Chondrocyte (in vitro differentiated cells): ENCODE results near the gene NAV1. TPM values are rescaled to one million over a fixed set of nuclear protein-coding genes. Genes with fewer than 3 reads are reported as not detected.

Experiments used
- DNase-seq: peaks from one replicate; pipeline ENCODE4 v3.0.0; 2021; ENCODE audit warnings: mixed read lengths, low spot score
- H3K27ac Mint-ChIP-seq: one replicate; pipeline ENCODE4 v1.8.0; 2021; ENCODE audit warnings: mild to moderate bottlenecking, moderate library complexity, mixed read lengths; ENCODE audit not compliant: unreplicated experiment
- H3K27me3 Mint-ChIP-seq: 2 replicates; pipeline ENCODE4 v1.8.0; 2021; ENCODE audit warnings: low read depth, mixed read lengths
- H3K36me3 Mint-ChIP-seq: 2 replicates; pipeline ENCODE4 v1.8.0; 2021; ENCODE audit warnings: low read depth, mixed read lengths
- H3K4me1 Mint-ChIP-seq: 2 replicates; pipeline ENCODE4 v1.8.0; 2021; ENCODE audit warnings: low read depth, mild to moderate bottlenecking, mixed read lengths
- H3K4me3 Mint-ChIP-seq: one replicate; pipeline ENCODE4 v1.8.0; 2021; ENCODE audit warnings: mild to moderate bottlenecking, moderate library complexity, mixed read lengths; ENCODE audit not compliant: unreplicated experiment
- H3K9me3 Mint-ChIP-seq: 2 replicates; pipeline ENCODE4 v1.8.0; 2021; ENCODE audit warnings: low read depth, mixed read lengths
- CTCF ChIP-seq: fragments of 200-600 bp; sonication (generic); IDR thresholded peaks from 2 replicates; pipeline ENCODE4 v1.5.0; 2021; ENCODE audit warnings: antibody characterized with exemption, mild to moderate bottlenecking, moderate library complexity
- total RNA-seq: library from RNA; stranded (reverse); gene quantifications from 3 replicates; pipeline ENCODE4 v1.2.1, GENCODE V29; 2021

NAV1 gene
- total RNA-seq, 1 donor from 2014 or later: 201 TPM

- no peak for DNase-seq
- Mint-ChIP-seq H3K36me3 (no peaks in the 10 kb centered on the region), H3K27me3 (no peaks in the 10 kb centered on the region), H3K9me3 (no peaks in the 10 kb centered on the region), H3K27ac (peak overlapping the region; percentile 88), H3K4me3 (no peak overlapping the region), H3K4me1 (peaks cover 76% of the 10 kb centered on the region)
- no peak for TF ChIP-seq CTCF
Measured at GRCh38 chr1:201562257-201562656, 23.3 kb downstream of the NAV1 start.

- Mint-ChIP-seq H3K27me3 (no peaks in the 10 kb centered on the region), H3K4me3 (peak overlapping the region; percentile 3), H3K4me1 (peaks cover 70% of the 10 kb centered on the region), H3K27ac (peak overlapping the region; percentile 88), H3K9me3 (no peaks in the 10 kb centered on the region), H3K36me3 (no peaks in the 10 kb centered on the region)
- no peak for TF ChIP-seq CTCF
- no peak for DNase-seq
Measured at GRCh38 chr1:201562659-201563405, 23.9 kb downstream of the NAV1 start.

- Mint-ChIP-seq H3K9me3 (no peaks in the 10 kb centered on the region), H3K27me3 (no peaks in the 10 kb centered on the region), H3K4me1 (peaks cover 67% of the 10 kb centered on the region), H3K4me3 (peak overlapping the region; percentile 3), H3K27ac (no peak overlapping the region), H3K36me3 (no peaks in the 10 kb centered on the region)
- no peak for TF ChIP-seq CTCF
- DNase-seq: no peak
Measured at GRCh38 chr1:201563406-201563780, 24.5 kb downstream of the NAV1 start.

- Mint-ChIP-seq H3K27me3 (no peaks in the 10 kb centered on the region), H3K36me3 (no peaks in the 10 kb centered on the region), H3K9me3 (no peaks in the 10 kb centered on the region), H3K27ac (peak overlapping the region; percentile 75), H3K4me3 (no peak overlapping the region), H3K4me1 (peaks cover 65% of the 10 kb centered on the region)
- TF ChIP-seq CTCF: no peak
- DNase-seq: no peak
Measured at GRCh38 chr1:201563941-201564340, 25.0 kb downstream of the NAV1 start.

- H3K4me1 Mint-ChIP-seq: peaks cover 55% of the 10 kb centered on the region
- no peak for DNase-seq
Measured at GRCh38 chr1:201565024-201565730, 26.2 kb downstream of the NAV1 start.

More at GRCh38 chr1:201565024-201565730, 26.2 kb downstream of the NAV1 start:
- Mint-ChIP-seq H3K27me3 (no peaks in the 10 kb centered on the region), H3K36me3 (no peaks in the 10 kb centered on the region), H3K4me3 (no peak overlapping the region), H3K9me3 (no peaks in the 10 kb centered on the region), H3K27ac (peak overlapping the region; percentile 34)
- no peak for TF ChIP-seq CTCF
